Nephron progenitor cell (in vitro differentiated cells): ENCODE measurements around the gene ELMO1.

Experiments
- DNase-seq: peaks from one replicate; pipeline ENCODE4 v3.0.0; 2021
- H3K27ac Mint-ChIP-seq: 2 replicates; pipeline ENCODE4 v1.8.0; 2021; ENCODE audit warnings: mild to moderate bottlenecking, moderate library complexity, mixed read lengths
- H3K27me3 Mint-ChIP-seq: 2 replicates; pipeline ENCODE4 v1.8.0; 2021; ENCODE audit warnings: mild to moderate bottlenecking, low read depth, mixed read lengths; ENCODE audit not compliant: poor library complexity
- H3K36me3 Mint-ChIP-seq: 2 replicates; pipeline ENCODE4 v1.8.0; 2021; ENCODE audit warnings: low read depth, mixed read lengths
- H3K4me1 Mint-ChIP-seq: 2 replicates; pipeline ENCODE4 v1.8.0; 2021; ENCODE audit warnings: mixed read lengths
- H3K4me3 Mint-ChIP-seq: 2 replicates; pipeline ENCODE4 v1.8.0; 2021; ENCODE audit warnings: mild to moderate bottlenecking, moderate library complexity, mixed read lengths
- H3K9me3 Mint-ChIP-seq: 2 replicates; pipeline ENCODE4 v1.8.0; 2021; ENCODE audit warnings: mild to moderate bottlenecking, moderate library complexity, mixed read lengths
- TF ChIP-seq, protein P1 (sequence below): fragments of 200-600 bp; sonication (generic); IDR thresholded peaks from 2 replicates; pipeline ENCODE4 v1.5.0; 2021; ENCODE audit warnings: antibody characterized with exemption

The ELMO1 gene

DNA sequence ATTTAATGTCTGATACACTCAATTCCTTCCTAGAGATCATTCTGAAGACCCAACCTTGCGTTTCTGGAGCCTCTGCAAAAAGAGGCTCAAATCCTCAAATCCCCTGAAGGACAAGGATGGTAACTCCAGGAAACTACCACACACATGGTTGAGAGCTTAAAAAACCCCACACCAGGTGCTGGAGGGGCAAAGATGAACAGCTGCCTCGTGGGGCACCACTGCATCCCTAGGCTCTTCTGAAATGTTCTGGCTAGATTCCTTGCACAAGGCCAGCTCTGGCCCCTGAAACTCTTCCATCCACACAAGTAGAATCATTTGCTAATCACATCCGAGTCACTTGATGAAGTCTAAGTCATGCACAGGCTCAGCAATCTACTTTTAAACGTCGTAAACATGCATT lies 286.6 kb downstream of the ELMO1 start:
- H3K4me3 Mint-ChIP-seq, result no peak overlapping the region
- no peaks in the 10 kb centered on the region for H3K4me1 Mint-ChIP-seq
- no peaks in the 10 kb centered on the region for H3K27me3 Mint-ChIP-seq
- DNase-seq, result no peak
- H3K27ac Mint-ChIP-seq, result no peak overlapping the region
- TF ChIP-seq, protein P1, sequence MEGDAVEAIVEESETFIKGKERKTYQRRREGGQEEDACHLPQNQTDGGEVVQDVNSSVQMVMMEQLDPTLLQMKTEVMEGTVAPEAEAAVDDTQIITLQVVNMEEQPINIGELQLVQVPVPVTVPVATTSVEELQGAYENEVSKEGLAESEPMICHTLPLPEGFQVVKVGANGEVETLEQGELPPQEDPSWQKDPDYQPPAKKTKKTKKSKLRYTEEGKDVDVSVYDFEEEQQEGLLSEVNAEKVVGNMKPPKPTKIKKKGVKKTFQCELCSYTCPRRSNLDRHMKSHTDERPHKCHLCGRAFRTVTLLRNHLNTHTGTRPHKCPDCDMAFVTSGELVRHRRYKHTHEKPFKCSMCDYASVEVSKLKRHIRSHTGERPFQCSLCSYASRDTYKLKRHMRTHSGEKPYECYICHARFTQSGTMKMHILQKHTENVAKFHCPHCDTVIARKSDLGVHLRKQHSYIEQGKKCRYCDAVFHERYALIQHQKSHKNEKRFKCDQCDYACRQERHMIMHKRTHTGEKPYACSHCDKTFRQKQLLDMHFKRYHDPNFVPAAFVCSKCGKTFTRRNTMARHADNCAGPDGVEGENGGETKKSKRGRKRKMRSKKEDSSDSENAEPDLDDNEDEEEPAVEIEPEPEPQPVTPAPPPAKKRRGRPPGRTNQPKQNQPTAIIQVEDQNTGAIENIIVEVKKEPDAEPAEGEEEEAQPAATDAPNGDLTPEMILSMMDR, result no peak
- peaks cover 30% of the 10 kb centered on the region for H3K9me3 Mint-ChIP-seq
- no peaks in the 10 kb centered on the region for H3K36me3 Mint-ChIP-seq

DNA sequence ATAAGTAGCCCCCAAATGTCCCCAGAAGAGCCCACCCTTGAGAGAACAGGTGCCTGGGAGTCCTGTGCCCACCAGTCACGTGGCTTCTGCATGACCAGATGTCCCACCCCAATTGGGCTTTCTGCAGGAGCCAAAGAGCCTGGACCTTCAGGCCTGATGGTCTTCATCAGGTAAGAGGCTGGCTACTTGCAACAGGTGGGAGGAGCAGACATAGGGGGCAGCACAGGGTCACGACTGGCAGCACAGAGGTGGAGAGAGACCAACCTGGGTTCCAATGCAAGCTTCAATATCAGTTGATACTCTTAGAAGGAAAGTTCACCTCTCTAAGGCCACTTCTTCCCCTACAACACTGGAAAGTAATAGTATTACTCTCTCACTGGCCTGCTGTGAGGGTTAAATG lies 288.0 kb downstream of the ELMO1 start:
- no peak overlapping the region for H3K4me3 Mint-ChIP-seq
- H3K27ac Mint-ChIP-seq, result no peak overlapping the region

DNA sequence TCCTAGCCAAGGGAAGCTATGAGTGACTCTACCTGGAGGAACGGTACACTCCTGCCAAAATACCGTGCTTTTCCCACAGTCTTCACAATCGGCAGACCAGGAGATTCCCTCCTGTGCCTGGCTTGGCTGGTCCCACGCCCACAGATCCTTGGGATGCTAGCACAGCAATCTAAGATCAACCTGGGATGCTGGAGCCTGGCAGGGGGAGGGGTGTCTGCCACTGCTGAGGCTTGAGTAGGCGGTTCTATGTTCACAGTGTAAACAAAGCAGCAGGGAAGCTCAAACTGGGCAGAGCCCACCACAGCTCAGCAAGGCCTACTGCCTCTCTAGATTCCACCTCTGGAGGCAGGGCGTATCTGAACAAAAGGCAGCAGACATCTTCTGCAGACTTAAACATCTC lies 295.3 kb downstream of the ELMO1 start:
- H3K9me3 Mint-ChIP-seq, result peaks cover 39% of the 10 kb centered on the region
- TF ChIP-seq, protein P1, result no peak
- no peak for DNase-seq
- peaks cover 16% of the 10 kb centered on the region for H3K4me1 Mint-ChIP-seq
- H3K27ac Mint-ChIP-seq, result no peak overlapping the region
- H3K27me3 Mint-ChIP-seq, result no peaks in the 10 kb centered on the region
- no peak overlapping the region for H3K4me3 Mint-ChIP-seq
- peaks cover 15% of the 10 kb centered on the region for H3K36me3 Mint-ChIP-seq

More for the DNA sequence above, 288.0 kb downstream of the ELMO1 start:
- Mint-ChIP-seq H3K4me1 (no peaks in the 10 kb centered on the region), H3K9me3 (peaks cover 28% of the 10 kb centered on the region), H3K27me3 (no peaks in the 10 kb centered on the region), H3K36me3 (peaks cover 6% of the 10 kb centered on the region)
- DNase-seq, result no peak
- TF ChIP-seq, protein P1, result no peak

DNA sequence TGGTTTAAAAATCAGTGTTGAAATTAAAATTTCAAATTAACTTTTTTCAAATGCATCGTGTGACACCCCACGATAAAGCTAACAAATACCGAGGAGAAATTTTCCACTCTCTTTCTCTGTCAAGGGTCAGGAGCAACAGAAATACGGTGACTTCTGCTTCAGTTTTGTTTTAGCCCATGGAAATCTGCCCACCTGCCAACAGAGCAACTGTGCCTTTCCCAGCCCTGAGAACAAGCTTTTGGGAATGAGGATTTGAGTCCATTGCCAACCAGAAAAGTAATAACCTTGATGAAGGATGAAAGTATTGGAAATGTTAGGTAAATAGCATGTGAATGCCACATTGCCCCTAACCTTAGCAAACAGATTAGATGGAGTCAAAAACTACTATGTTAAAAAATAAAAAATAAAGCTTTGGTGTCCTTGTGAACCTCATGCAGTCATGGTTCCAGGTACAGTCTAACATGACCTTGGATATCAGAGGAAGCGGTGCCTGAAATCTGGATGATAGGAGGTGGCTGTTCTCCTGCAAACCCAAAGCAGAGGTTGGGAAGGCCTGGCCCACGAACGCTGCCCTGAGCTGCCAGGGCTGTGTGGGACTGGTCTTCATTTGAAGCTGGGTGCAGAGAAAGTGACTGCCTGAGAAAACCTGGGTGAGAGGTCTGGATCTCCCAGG lies 296.8 kb downstream of the ELMO1 start:
- Mint-ChIP-seq H3K27me3 (peaks cover 5% of the 10 kb centered on the region), H3K4me3 (no peak overlapping the region), H3K4me1 (peaks cover 16% of the 10 kb centered on the region), H3K36me3 (peaks cover 15% of the 10 kb centered on the region), H3K27ac (no peak overlapping the region), H3K9me3 (peaks cover 26% of the 10 kb centered on the region)
- DNase-seq, result no peak
- TF ChIP-seq, protein P1, result no peak

DNA sequence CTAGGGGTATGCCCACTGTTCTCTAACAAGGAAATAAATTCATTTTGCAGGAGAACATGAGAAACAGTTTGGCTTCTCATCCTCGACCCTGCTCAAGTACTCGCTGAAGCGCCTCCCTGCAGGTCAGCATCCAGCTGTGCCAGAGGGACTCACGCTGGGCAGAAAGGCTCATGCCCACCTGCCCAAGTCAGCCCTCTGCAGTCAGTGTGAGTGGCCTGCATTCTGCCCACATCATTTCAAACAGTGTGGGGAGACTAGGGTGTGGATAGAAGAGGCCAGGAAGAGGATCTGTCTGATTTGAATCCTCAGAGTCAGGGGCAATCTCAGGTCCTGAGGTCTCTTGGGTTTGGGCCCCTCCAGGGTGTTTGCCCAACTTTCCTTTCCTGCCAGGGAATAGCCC lies 297.8 kb downstream of the ELMO1 start:
- TF ChIP-seq, protein P1, result no peak
- H3K4me3 Mint-ChIP-seq, result no peak overlapping the region
- H3K27me3 Mint-ChIP-seq, result peaks cover 5% of the 10 kb centered on the region
- peaks cover 11% of the 10 kb centered on the region for H3K36me3 Mint-ChIP-seq
- H3K4me1 Mint-ChIP-seq, result peaks cover 16% of the 10 kb centered on the region
- no peak for DNase-seq
- H3K9me3 Mint-ChIP-seq, result peaks cover 19% of the 10 kb centered on the region
- no peak overlapping the region for H3K27ac Mint-ChIP-seq

DNA sequence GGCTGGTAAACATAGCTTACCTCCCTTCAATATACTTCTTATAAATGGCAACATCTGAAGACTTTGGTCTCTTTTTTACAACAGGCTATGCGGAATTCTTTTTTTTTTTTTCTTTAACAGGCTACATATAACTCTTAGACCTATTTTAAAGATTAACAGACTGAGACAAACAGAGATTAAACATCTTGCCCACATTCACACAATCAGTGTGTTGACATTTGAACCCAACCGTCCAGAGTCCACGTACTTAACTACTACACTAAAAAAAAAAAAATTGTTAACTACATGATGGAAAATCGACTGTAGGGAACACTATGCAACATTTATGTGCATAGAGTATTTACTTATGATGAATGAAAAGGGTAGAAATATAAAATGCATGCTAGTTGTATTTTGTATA lies 298.5 kb downstream of the ELMO1 start:
- no peak for DNase-seq
- H3K4me3 Mint-ChIP-seq, result no peak overlapping the region
- no peak overlapping the region for H3K27ac Mint-ChIP-seq
- peaks cover 14% of the 10 kb centered on the region for H3K9me3 Mint-ChIP-seq
- H3K27me3 Mint-ChIP-seq, result peaks cover 5% of the 10 kb centered on the region
- peaks cover 16% of the 10 kb centered on the region for H3K4me1 Mint-ChIP-seq
- H3K36me3 Mint-ChIP-seq, result peaks cover 8% of the 10 kb centered on the region
- TF ChIP-seq, protein P1, result no peak
